OCI-LY3 (cell line): ENCODE results near the gene SULT2B1.

Experiments used
- H2AFZ ChIP-seq: fragments of 200-600, 300-600 bp; shearing (Covaris generic); 2 replicates; pipeline ENCODE4 v1.6.0; 2014; ENCODE audit warnings: antibody characterized with exemption, low read depth, low read length
- H3K27ac ChIP-seq: fragments of 200-600, 300-600 bp; sonication (generic); 2 replicates; pipeline ENCODE4 v1.5.1; 2014; ENCODE audit warnings: mild to moderate bottlenecking, low read length, moderate library complexity, mixed read lengths
- H3K27me3 ChIP-seq: fragments of 200-600, 300-600 bp; sonication (generic); 2 replicates; pipeline ENCODE4 v1.6.1; 2014; ENCODE audit warnings: low read depth, low read length, mixed read lengths
- H3K36me3 ChIP-seq: fragments of 200-600, 300-600 bp; sonication (generic); replicated peaks from 2 replicates; pipeline ENCODE3; 2014; ENCODE audit warnings: low read depth, low read length, mixed read lengths
- H3K4me1 ChIP-seq: fragments of 300-600, 200-600 bp; sonication (generic); 2 replicates; pipeline ENCODE4 v1.6.1; 2014; ENCODE audit warnings: low read length, mixed read lengths
- H3K4me2 ChIP-seq: fragments of 200-600, 300-600 bp; sonication (generic); 2 replicates; pipeline ENCODE4 v1.6.1; 2014; ENCODE audit warnings: low read length, mixed read lengths
- H3K4me3 ChIP-seq: fragments of 300-600, 200-600 bp; sonication (generic); 2 replicates; pipeline ENCODE4 v1.5.1; 2014; ENCODE audit warnings: antibody characterized with exemption, mild to moderate bottlenecking, low read length, moderate library complexity
- H3K79me2 ChIP-seq: fragments of 300-600, 200-600 bp; shearing (Covaris generic); 2 replicates; pipeline ENCODE4 v1.6.1; 2014; ENCODE audit warnings: mild to moderate bottlenecking, low read length, mixed read lengths
- H3K9ac ChIP-seq: fragments of 300-600, 200-600 bp; shearing (Covaris generic); 2 replicates; pipeline ENCODE4 v1.6.0; 2014; ENCODE audit warnings: mild to moderate bottlenecking, low read length, moderate library complexity
- H3K9me3 ChIP-seq: fragments of 200-600, 300-600 bp; shearing (Covaris generic); 2 replicates; pipeline ENCODE4 v1.6.1; 2014; ENCODE audit warnings: low read length, mixed read lengths; ENCODE audit not compliant: insufficient read depth
- H4K20me1 ChIP-seq: fragments of 200-600, 300-600 bp; sonication (generic); 2 replicates; pipeline ENCODE4 v1.6.1; 2016; ENCODE audit warnings: low read length, mixed read lengths; ENCODE audit not compliant: insufficient read depth
- EZH2phosphoT487 ChIP-seq: fragments of 200-600 bp; shearing (Covaris generic); IDR thresholded peaks from 2 replicates; pipeline ENCODE4 v1.6.1; 2018; ENCODE audit warnings: antibody characterized with exemption, mixed run types, low read depth
- TF ChIP-seq, protein P1 (sequence below): fragments of 200-600, 300-600 bp; sonication (generic); IDR thresholded peaks from 2 replicates; pipeline ENCODE4 v1.5.1; 2014; ENCODE audit warnings: antibody characterized with exemption, low read length, low read depth

SULT2B1 gene

DNA sequence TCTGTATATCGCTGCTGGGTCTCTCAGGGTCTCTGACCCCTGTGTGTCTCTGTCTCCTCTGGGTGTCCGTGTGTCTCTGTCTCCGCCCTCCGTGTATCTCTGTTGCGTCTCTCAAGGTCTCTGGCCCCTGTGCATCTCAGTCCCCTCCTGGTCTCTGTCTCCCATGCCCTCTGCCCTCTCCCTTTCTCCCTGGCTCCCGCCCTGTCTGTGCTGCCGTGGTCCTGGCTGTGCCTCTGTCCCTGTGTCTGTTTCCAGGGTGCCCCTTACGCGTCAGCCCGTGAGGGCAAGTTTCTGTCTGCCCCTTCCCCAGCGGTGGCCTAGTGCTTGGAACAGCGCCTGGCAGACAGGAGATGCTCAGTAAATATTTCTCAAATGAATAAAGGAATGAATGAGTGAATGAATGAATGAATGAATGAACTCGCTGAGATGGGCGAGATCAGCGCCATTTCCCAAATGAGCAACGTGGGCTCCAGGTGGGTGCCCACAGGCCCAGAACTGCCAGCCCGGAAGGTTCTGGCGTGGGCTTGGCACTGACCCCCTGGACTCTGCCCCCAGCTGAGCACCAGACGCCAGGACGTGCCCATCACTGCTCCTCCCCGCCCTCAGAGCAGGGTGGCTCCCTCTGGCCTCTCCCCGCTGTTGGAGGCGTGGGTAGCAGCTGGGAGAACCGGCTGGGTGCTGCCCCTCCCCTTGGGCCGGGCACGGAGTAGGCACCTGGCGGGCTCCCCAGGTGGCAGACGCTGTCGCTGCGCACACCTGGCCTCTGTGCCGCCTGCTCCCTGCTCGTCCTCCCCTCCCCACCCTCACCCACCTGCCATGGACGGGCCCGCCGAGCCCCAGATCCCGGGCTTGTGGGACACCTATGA lies at the start of gene SULT2B1:
Gene SULT2B1, plus strand, starts transcription at position 736 of the 866 bp plus-strand sequence. Its CDS starts 81 bp downstream, at position 817.
- no peak within 1 kb of the TSS for H2AFZ ChIP-seq
- H3K4me3 ChIP-seq = no peak within 1 kb of the TSS
- no peaks in the 10 kb centered on the region for H3K9me3 ChIP-seq
- H3K4me1 ChIP-seq = no peaks in the 10 kb centered on the region
- peaks cover 22% of the 10 kb centered on the region for H3K27me3 ChIP-seq
- no peak within 1 kb of the TSS for H3K27ac ChIP-seq
- no peaks in the 10 kb centered on the region for H4K20me1 ChIP-seq
- H3K9ac ChIP-seq = no peak within 1 kb of the TSS
- no peaks in the 10 kb centered on the region for H3K36me3 ChIP-seq
- no peaks in the 10 kb centered on the region for H3K79me2 ChIP-seq
- TF ChIP-seq, protein P1, sequence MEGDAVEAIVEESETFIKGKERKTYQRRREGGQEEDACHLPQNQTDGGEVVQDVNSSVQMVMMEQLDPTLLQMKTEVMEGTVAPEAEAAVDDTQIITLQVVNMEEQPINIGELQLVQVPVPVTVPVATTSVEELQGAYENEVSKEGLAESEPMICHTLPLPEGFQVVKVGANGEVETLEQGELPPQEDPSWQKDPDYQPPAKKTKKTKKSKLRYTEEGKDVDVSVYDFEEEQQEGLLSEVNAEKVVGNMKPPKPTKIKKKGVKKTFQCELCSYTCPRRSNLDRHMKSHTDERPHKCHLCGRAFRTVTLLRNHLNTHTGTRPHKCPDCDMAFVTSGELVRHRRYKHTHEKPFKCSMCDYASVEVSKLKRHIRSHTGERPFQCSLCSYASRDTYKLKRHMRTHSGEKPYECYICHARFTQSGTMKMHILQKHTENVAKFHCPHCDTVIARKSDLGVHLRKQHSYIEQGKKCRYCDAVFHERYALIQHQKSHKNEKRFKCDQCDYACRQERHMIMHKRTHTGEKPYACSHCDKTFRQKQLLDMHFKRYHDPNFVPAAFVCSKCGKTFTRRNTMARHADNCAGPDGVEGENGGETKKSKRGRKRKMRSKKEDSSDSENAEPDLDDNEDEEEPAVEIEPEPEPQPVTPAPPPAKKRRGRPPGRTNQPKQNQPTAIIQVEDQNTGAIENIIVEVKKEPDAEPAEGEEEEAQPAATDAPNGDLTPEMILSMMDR = no peak
- no peak for TF ChIP-seq EZH2phosphoT487
- H3K4me2 ChIP-seq = no peak within 1 kb of the TSS

DNA sequence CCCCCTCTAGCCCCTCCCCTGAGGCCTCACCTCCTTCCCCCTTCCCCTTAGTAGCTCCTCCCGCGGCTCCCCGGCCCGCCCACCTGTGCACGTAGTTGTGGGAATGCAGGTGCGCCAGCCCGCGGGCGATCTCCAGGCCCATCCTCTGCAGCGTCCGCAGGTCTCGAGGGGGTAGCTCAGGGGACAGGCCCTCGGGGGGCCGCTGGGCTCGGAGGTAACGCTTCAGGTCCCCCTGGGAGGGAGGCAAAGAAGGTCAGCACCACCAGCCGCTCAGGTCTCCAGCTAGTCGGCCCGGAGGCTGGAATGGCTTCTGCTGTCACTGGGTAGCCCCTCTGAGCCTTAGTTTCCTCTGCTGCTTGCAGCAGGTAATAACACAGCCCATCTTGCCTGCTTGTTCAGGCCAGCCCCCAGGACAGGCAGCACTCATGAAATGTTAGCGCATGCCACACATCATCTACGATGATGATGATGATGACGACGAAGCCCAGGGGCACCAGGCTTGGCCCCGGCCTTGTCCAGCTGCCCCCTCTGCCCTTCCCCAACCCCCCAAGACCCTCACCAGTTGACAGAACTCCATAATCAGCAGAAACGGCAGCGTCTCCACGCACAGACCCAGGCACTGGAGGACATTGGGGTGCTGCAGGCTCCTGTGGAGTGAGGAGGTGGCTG lies 49.5 kb upstream of the SULT2B1 start:
- H3K4me1 ChIP-seq = peaks cover 24% of the 10 kb centered on the region
- no peaks in the 10 kb centered on the region for H3K79me2 ChIP-seq
- no peak overlapping the region for H3K27ac ChIP-seq
- H3K4me2 ChIP-seq = peak overlapping the region; percentile 92
- TF ChIP-seq, protein P1 = no peak
- no peak for TF ChIP-seq EZH2phosphoT487
- H4K20me1 ChIP-seq = no peaks in the 10 kb centered on the region
- peak overlapping the region; percentile 74 for H3K4me3 ChIP-seq
- peak overlapping the region; percentile 82; the same call in 1 of the 2 replicates for H2AFZ ChIP-seq
- no peaks in the 10 kb centered on the region for H3K27me3 ChIP-seq
- no peaks in the 10 kb centered on the region for H3K36me3 ChIP-seq
- peak overlapping the region; percentile 17; the same call in 1 of the 2 replicates for H3K9ac ChIP-seq
- H3K9me3 ChIP-seq = no peaks in the 10 kb centered on the region

DNA sequence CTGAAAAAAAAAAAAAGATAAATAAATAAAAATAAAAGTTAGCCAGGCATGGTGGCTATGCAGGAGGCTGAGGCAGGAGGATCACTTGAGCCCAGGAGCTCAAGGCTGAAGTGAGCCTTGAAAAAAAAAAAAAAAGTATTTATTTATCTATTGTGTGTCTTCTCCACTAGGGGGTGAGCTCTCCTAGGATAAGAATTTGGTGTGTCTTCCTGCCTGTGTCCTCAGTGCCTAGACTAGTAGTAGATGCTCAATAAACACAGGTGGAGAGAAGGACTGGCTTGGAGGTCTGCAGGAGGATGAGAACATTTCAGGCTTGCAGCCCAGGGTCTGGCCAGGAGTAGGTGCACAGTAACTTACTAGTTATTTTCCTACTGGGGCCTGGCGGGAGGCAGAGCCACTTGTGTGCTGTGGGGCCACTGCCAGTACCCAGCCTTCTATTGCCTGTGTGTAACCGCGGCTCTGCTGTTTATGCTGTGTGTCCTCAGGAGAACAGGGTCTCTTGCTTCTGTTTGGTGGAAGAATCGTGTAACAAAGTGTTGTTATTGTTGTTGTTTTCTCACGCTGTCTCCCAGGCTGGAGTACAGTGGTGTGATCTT lies 45.7 kb upstream of the SULT2B1 start:
- no peak overlapping the region for H3K4me3 ChIP-seq
- no peaks in the 10 kb centered on the region for H4K20me1 ChIP-seq
- peaks cover 14% of the 10 kb centered on the region for H3K4me1 ChIP-seq
- H2AFZ ChIP-seq = no peak overlapping the region
- no peak overlapping the region for H3K27ac ChIP-seq
- TF ChIP-seq, protein P1 = peak; percentile 64
- no peak for TF ChIP-seq EZH2phosphoT487
- H3K36me3 ChIP-seq = no peaks in the 10 kb centered on the region
- no peak overlapping the region for H3K4me2 ChIP-seq
- H3K27me3 ChIP-seq = no peaks in the 10 kb centered on the region
- H3K9me3 ChIP-seq = no peaks in the 10 kb centered on the region
- H3K79me2 ChIP-seq = no peaks in the 10 kb centered on the region
- no peak overlapping the region for H3K9ac ChIP-seq
